HG03097 (cell line): ENCODE data around the gene DCLK2.

Experiments used
- ATAC-seq: cut with Tn5 transposase; IDR thresholded peaks from one replicate; pipeline ENCODE4 v1.9.1; 2021; ENCODE audit not compliant: unreplicated experiment, low FRiP score

DCLK2 gene

GRCh38 chr4:150234246-150234645, 156.0 kb downstream of the DCLK2 start:
- ATAC-seq, result no peak

DNA sequence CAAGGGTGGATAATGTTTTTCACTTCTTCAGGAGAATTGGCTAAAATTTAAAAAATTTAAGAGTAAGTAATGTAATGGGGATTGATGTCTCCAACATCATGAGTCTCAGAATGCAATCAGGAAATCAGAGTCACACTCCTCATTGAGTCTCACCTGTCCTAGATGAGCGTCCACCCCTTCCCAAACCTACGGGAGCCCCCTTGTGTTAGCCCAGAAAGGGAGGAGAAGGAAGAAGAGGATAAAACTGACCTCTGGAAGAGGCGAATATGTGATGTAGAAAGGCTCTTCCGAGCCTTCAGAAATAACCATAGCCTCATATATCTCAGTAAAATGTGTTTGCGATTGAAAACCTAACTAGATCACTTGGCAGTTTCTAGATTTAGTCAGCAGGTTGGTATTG, 157.1 kb downstream of the DCLK2 start:
- ATAC-seq, result no peak

DNA sequence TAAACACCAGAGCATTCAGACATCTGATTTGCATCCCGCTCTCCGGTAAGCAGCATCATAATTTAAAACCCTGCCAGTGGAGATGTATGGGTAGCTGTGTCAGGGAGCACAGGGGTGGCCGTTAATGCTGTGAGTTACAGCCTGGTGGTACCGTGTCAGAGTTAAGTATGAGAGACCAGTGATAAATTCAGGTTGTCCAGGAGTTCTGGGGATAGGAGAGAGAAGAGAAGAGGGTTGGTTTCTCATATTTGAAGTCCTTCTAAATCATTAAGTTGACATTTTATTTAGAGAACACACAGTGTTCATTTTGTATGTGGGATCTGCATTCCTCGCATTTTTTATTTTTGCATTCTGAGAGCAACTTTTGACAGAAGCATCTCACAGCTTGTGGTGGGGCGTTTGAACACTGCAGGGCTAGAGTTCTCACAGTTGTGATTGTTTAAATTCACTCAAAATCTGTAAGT, 157.6 kb downstream of the DCLK2 start:
- ATAC-seq, result no peak

- ATAC-seq, result no peak
Observed at GRCh38 chr4:150236626-150237025, 158.4 kb downstream of the DCLK2 start.

DNA sequence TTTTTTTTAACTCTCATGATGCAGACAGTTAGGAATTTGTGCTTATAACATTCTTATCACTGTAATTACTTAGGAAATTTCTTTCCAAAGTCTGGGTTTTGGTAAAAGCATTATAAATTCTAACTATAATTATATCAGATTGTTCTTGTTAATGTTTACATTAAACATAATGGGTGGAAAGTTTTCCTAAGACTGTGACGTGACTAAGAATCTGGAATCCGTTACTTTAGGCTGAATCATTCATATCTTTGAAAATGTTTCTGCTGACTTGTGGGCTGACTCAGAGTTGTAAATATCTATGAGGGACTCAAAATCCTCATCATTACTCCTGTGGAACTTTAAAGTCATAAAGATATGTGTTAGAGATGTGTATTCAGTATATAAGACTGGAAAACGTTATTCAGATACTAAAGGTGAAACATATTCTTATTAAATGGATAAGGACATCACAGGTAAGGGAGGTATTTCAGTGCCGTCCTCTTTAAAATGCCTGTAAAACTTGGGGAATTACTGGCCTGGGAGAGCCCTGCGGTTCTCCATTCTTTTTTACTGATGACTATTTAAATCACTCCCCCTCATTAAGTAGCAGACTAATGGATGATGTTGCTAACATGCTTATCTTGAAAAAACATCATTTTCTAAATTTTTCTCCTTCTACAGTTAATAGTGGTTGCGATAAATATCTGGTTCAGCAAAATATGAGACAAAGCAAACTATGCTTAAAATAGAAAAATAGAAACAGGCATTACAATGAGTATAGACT, 159.0 kb downstream of the DCLK2 start:
- ATAC-seq, result no peak

- ATAC-seq, result no peak
Observed at GRCh38 chr4:150238591-150238990, 160.3 kb downstream of the DCLK2 start.

- no peak for ATAC-seq
Observed at GRCh38 chr4:150240011-150240410, 161.8 kb downstream of the DCLK2 start.

- no peak for ATAC-seq
Observed at GRCh38 chr4:150242820-150243458, 164.7 kb downstream of the DCLK2 start.

- no peak for ATAC-seq
Observed at GRCh38 chr4:150243932-150244331, 165.7 kb downstream of the DCLK2 start.

DNA sequence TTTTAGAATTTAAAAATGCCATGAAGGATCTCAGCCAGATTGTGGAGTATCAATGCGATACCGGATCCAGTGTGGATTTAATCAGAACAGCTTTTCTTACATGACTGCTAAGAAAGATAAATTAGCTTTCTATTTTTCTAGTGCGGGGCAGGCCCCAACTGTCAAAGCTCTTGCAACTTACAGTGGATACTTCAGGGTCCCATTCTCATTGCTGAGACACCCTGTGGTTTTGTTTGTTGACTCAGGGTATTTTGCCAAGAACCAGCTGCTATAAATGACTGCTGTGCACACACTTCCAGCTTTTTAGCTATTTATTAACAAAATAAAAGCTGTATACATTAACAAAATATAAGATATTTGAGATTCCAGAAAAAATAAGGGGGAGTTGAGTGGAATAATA, 166.4 kb downstream of the DCLK2 start:
- ATAC-seq, result no peak

DNA sequence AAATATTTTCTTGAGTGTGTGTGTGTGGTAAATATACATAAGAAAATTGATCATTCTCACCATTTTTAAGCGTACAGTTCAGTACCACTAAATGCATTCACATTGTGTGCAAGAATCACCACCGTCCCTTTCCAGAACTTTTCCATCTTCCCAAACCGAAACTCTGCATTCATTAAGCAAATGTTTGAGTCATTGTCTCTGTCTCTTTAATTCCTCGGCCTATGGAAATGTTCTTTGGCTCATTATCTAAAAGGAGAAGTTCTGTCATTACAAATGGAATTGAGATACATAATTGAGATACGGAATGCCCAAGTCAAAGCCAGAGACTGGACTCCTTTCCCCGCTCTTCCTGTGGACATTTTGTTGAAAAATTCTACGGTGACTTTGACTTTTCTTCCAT, 168.9 kb downstream of the DCLK2 start:
- ATAC-seq, result no peak

DNA sequence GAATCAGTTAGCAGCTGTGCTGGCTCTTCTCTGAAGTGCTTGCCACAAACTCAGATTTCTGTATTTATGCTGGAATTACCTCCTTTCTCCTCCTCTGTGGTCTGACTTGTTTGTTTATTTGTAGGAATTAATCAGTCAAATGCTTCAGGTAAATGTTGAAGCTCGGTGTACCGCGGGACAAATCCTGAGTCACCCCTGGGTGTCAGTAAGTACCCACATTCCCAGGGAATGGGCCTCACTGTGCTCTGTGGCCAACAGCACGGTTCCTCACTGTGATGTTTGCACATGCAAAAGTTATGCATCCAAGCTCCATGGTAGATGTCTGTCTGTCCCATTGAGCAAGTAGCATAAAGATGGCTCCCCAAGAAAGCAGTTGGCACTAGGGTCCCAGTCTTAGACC, 169.9 kb downstream of the DCLK2 start:
- no peak for ATAC-seq

- ATAC-seq, result no peak
Observed at GRCh38 chr4:150250293-150250997, 172.2 kb downstream of the DCLK2 start.

GRCh38 chr4:150250998-150251651, 172.9 kb downstream of the DCLK2 start:
- ATAC-seq, result no peak

DNA sequence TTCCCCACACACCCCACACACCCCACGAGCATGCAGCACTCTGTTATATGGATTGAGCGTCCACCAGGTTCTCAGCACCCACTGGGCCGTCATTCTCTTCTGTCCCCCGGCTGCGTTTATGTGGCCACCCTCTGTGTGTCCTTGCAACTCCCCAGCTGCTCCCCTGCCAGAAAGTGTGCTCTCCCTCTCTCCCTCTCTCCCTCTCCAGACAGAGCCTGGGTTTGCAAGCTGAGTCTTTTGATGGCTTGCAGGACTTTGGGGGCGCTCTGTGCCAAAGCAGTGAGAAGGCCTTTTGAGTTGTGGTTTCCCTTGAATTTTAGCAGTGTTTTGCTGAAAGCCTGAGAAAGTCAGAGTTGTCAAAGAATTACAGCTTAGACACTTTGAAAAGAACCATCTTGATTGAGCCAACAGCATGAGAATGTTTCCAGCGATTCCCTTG, 173.5 kb downstream of the DCLK2 start:
- no peak for ATAC-seq

DNA sequence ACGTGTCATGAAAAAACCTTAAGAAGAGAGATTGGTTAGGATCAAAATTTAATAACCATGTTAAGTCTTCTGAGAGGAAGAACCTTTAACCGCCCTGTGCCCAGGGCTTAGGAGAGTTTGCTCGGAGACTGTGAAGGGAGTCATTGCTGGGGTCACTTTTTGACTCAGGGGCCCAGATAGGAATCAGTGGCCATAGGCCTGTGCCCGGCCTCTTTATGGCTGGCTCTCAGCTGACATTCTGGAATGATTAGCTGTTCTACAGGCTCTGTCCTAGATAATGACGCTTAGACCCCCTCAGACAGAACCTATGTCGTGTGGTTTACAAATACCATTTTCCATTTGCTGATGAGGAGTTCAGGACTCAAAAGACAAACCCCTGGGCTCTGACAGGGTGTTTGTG, 174.1 kb downstream of the DCLK2 start:
- ATAC-seq, result no peak

DNA sequence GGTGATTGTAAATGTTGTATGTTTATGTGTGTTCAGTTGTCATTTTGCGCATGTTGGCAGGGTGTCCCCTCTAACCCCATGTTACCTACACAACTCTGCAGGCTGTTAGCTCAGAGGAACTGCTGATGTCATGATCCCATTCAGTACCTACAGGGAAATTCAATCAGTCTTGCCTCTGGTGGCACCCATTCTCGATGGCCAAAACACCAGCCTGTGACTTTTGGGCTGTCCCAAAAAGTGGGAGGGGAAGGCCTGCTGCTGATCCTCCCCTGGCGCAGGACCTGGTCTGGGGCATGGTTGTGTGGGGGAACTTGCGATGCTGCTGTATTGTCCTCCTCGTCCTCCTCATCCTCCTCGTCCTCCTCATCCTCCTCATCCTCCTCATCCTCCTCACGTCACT, 174.5 kb downstream of the DCLK2 start:
- no peak for ATAC-seq

DNA sequence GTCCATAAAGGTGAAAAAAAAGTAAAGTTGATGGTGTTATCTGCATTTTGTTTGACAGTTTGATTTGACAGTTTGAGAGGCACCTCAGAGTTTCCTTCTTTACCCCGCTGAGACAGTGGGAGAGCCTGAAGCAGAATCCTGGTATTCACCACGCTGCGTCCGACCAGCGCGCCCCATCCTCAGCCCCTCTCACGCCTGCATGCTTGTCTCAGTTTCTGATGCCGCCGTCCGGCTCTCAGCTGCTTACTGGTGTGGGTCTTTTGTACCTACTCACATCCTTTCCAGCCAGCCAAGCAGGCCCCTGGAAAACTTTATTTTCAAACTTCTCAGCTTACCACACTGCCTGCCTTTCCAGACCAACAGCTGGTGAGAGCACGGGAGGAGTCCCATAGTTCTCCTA, 175.2 kb downstream of the DCLK2 start:
- ATAC-seq, result no peak

DNA sequence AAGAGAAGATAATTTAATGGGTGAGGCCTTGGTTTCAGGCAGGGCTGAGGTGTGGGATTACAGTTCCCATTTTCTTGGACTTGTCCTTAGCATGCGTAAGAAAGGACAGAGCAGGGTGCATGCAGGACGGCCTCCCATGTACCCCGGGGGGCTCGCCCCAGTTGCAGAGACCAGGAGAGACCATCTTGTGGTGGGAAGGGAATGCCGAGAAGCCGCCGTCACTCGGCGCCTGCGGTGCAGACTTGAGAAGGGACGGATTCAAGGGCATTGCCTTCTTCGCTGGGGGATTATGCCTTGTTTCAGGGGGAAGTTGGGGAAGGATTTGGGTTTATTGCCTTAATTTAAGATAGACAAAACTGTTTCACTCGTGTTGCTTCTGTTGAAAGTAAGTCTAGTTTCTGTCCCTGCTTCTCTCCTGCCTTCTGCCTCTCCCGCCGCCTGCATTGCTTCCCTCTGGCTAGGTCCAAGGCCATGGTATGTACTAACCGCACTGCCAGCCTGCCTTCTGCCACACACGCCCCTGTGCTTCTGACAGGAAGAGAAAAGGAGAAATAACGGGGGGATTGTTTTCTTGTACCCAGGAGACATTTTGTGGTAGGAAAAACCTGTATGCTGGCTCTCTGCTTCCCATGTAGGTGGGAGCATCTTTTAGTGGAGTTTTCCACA, 175.9 kb downstream of the DCLK2 start:
- no peak for ATAC-seq

- no peak for ATAC-seq
Observed at GRCh38 chr4:150255610-150256224, 177.5 kb downstream of the DCLK2 start.
